NT2/D1 (cell line): ENCODE data around the gene PYDC2.

Source experiments
- DNase-seq: peaks from one replicate; pipeline ENCODE4 v3.0.0-alpha.2; 2011; ENCODE audit warnings: low read depth, low spot score
- H3K27me3 ChIP-seq: 2 replicates; pipeline ENCODE4 v1.6.0; 2011; ENCODE audit warnings: mild to moderate bottlenecking; ENCODE audit not compliant: insufficient read length, insufficient read depth
- H3K36me3 ChIP-seq: 2 replicates; pipeline ENCODE4 v1.6.1; 2011; ENCODE audit warnings: mild to moderate bottlenecking, low read length, mixed read lengths; ENCODE audit not compliant: insufficient read depth, insufficient read length
- H3K4me1 ChIP-seq: 2 replicates; pipeline ENCODE4 v1.5.1; 2011; ENCODE audit not compliant: insufficient read depth, insufficient read length
- H3K4me3 ChIP-seq: 2 replicates; pipeline ENCODE4 v1.5.1; 2011; ENCODE audit warnings: low read depth; ENCODE audit not compliant: insufficient read length
- H3K9ac ChIP-seq: 2 replicates; pipeline ENCODE4 v1.6.0; 2011; ENCODE audit warnings: low read depth; ENCODE audit not compliant: insufficient read length
- H3K9me3 ChIP-seq: 2 replicates; pipeline ENCODE4 v1.5.1; 2011; ENCODE audit warnings: mild to moderate bottlenecking, low read length; ENCODE audit not compliant: insufficient read depth
- SUZ12 ChIP-seq: IDR thresholded peaks from 2 replicates; pipeline ENCODE4 v1.6.1; 2011; ENCODE audit not compliant: insufficient read length, insufficient read depth; ENCODE audit errors: extremely low read depth
- YY1 ChIP-seq: IDR thresholded peaks from 2 replicates; pipeline ENCODE4 v1.6.1; 2011; ENCODE audit not compliant: insufficient read length, insufficient read depth
- ZNF274 ChIP-seq: IDR thresholded peaks from 2 replicates; pipeline ENCODE4 v1.6.1; 2011; ENCODE audit warnings: mild to moderate bottlenecking, low read depth, low read length

PYDC2 gene

DNA sequence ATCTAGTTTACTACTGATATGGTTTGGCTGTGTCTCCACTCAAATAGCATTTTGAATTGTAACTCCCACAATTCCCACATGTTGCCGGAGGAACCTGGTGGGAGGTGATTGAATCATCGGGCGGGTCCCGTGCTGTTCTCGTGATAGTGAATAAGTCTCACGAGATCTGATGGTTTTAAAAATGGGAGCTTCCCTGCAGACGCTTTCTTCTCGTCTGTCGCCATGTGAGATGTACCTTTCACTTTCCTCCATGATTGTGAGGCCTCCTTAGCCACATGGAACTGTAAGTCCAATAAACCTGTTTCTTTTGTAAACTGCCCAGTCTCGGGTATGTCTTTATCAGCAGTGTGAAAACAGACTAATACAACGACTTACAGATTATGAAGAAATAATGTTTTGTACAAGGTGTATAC is 35.6 kb upstream of the PYDC2 start:
- no peak overlapping the region for H3K4me3 ChIP-seq
- H3K36me3 ChIP-seq = no peaks in the 10 kb centered on the region
- TF ChIP-seq ZNF274 (no peak), SUZ12 (no peak)
- H3K27me3 ChIP-seq = no peaks in the 10 kb centered on the region
- no peaks in the 10 kb centered on the region for H3K4me1 ChIP-seq
- no peak for DNase-seq
- no peaks in the 10 kb centered on the region for H3K9me3 ChIP-seq
- no peak overlapping the region for H3K9ac ChIP-seq

DNA sequence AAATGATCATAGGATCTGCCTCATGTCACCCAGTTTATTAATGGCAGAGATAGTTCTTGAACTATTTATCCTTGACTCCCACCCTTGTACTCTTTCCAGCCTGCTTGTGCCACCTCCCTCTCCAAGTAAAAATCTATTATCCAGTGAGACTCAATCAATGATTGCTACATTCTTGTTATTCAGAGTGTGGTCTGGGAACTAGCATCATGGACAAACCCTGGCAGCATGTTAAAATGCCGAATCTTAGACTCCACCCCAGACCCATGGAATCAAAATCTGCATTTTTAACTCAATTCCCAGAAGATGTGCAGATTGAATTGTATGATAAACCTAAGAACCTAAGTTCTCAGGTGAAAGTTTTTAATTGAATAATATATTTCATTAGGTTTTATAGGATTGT is 34.7 kb upstream of the PYDC2 start:
- H3K27me3 ChIP-seq = no peaks in the 10 kb centered on the region
- no peak for DNase-seq
- no peaks in the 10 kb centered on the region for H3K9me3 ChIP-seq
- no peaks in the 10 kb centered on the region for H3K4me1 ChIP-seq
- no peak for TF ChIP-seq YY1
- TF ChIP-seq ZNF274 = no peak
- no peak for TF ChIP-seq SUZ12
- H3K36me3 ChIP-seq = no peaks in the 10 kb centered on the region
- no peak overlapping the region for H3K4me3 ChIP-seq
- no peak overlapping the region for H3K9ac ChIP-seq

DNA sequence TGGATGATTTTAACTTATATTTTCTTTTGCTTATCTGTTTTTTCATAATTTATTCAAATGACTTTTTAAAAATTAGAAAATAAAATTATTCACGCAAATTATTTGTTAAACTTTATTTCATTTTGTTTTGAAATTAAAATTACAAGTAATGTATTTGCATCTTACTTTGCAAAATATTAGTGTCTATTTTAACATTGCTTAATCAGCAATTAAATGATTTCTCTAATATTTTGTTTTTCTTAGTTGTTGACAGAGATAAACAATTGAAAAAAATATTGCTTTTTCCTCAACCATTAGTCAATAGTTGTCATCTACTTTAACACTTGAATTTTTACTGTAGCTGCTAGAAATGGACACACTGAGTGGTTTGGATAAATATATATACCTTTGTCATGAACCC is 32.8 kb upstream of the PYDC2 start:
- DNase-seq = no peak
- no peaks in the 10 kb centered on the region for H3K27me3 ChIP-seq
- H3K36me3 ChIP-seq = no peaks in the 10 kb centered on the region
- no peaks in the 10 kb centered on the region for H3K4me1 ChIP-seq
- no peak overlapping the region for H3K9ac ChIP-seq
- no peak for TF ChIP-seq ZNF274
- TF ChIP-seq SUZ12 = no peak
- no peak for TF ChIP-seq YY1
- H3K4me3 ChIP-seq = no peak overlapping the region
- no peaks in the 10 kb centered on the region for H3K9me3 ChIP-seq

DNA sequence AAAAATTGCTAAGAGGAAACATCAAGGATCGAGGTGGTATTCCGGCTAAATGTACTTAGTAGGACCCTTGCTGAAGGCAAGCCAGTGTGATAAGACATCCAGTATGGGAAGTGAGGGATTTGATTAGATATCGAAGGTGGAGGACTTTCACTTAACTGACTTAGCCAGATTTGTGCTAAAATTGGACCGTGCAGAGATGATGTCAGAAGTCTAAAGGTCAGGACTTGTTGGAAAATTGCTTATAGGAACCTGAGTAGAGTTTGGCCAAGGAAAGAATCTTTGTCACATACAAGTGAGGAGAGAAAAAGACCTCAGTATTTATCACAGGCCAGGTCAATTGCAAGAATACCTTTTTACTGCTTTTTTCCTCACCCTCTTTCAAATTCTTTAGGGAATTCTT is 30.9 kb upstream of the PYDC2 start:
- Histone ChIP-seq H3K36me3 (no peaks in the 10 kb centered on the region), H3K9me3 (no peaks in the 10 kb centered on the region), H3K4me3 (no peak overlapping the region), H3K27me3 (no peaks in the 10 kb centered on the region), H3K9ac (no peak overlapping the region), H3K4me1 (no peaks in the 10 kb centered on the region)
- no peak for DNase-seq
- no peak for TF ChIP-seq YY1
- TF ChIP-seq ZNF274 = no peak
- TF ChIP-seq SUZ12 = no peak

DNA sequence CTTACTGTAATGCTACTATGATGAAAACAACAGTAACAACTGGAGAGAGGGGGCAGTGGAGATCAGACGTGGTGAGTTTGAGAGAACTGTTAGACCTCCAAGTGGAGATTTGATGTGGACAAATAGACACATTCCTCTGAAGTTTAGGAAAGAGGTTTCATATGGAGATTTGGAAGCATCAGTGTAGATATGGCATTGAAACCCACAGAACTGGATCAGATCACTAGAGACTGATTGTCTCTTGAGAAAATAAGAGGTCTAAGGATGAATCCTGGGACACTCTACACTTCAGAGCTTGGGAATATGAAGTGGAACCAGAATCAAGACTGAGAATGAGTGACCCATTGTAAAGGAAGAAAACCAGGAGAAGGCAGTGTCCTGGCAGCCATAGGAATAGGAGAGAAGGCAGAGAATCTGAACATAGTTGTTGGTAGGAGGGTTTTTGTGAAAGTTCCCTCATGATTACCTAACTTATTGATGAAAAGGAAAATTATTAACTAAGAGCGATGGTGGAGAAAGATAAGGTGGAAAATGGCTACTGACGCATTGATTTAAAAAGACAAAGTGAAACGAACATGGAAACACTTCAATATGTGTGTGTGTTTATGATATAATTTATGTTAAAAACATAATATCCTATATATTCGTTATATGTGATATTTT is 29.7 kb upstream of the PYDC2 start:
- no peak overlapping the region for H3K9ac ChIP-seq
- no peaks in the 10 kb centered on the region for H3K36me3 ChIP-seq
- no peak overlapping the region for H3K4me3 ChIP-seq
- DNase-seq = no peak
- no peaks in the 10 kb centered on the region for H3K9me3 ChIP-seq
- no peaks in the 10 kb centered on the region for H3K4me1 ChIP-seq
- no peaks in the 10 kb centered on the region for H3K27me3 ChIP-seq
- TF ChIP-seq YY1 = no peak
- TF ChIP-seq SUZ12 = no peak
- no peak for TF ChIP-seq ZNF274

DNA sequence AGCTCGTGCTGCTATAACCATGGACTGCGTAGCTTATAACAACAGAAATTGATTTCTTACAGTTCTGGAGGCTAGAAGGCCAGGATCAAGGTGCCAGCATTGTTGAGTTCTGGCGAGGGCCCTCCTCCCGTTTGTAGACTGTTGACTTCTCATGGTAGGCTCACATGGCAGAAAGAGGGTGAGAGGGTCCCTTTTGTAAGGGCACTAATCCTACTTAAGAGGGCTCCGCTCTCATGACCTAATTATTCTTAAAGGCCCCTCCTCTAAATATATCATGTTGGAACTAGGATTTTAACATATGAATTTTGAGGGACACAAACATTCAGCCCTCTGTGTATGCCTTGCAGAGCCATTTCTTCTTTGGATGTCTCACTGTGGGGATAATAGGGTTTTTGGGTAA is 28.8 kb upstream of the PYDC2 start:
- Histone ChIP-seq H3K9ac (no peak overlapping the region), H3K36me3 (no peaks in the 10 kb centered on the region), H3K27me3 (no peaks in the 10 kb centered on the region), H3K4me1 (no peaks in the 10 kb centered on the region), H3K4me3 (no peak overlapping the region), H3K9me3 (no peaks in the 10 kb centered on the region)
- no peak for TF ChIP-seq SUZ12
- no peak for TF ChIP-seq YY1
- TF ChIP-seq ZNF274 = no peak
- no peak for DNase-seq

DNA sequence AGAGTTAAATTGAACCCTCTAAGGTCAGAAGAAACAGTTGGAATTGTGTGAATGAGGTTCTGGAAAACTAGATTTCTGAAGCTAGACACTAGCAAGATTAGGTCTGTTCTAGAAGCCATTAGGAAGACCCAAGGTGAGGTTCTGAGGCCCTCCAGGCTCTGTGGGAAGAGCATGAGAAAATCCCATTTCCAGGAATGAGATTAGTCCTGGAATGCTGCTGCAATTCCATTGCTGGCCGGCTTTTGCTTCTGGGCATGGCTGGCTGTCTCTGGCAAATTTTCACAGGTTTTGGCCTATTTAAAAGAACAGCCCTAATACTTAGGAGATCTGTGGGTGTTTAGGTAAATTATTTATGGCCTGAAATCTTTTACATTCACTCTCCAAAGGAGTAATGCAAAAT is 26.9 kb upstream of the PYDC2 start:
- Histone ChIP-seq H3K9ac (no peak overlapping the region), H3K36me3 (no peaks in the 10 kb centered on the region), H3K27me3 (no peaks in the 10 kb centered on the region), H3K9me3 (no peaks in the 10 kb centered on the region), H3K4me3 (no peak overlapping the region), H3K4me1 (no peaks in the 10 kb centered on the region)
- TF ChIP-seq ZNF274 = no peak
- no peak for TF ChIP-seq YY1
- TF ChIP-seq SUZ12 = no peak
- DNase-seq = no peak

DNA sequence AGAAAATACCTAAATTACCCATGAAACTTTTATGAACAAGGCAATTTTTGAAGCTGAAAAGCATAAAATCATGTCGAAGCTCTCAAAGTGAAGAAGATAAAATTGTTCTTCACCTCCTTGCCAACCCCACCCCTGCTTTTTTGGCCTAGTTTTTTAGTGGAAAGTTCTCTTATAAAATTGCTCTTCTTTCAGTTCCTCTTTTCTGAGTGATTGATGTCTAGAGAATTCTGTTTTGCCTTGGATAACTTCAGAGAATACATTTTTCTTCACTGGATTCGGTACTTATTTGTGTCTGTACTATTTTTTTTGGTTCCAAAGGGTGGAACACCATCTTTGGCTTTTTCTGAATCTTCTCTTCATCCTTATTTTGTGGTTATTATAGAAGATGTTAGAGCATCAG is 25.0 kb upstream of the PYDC2 start:
- no peak for DNase-seq

More for the DNA sequence above, 25.0 kb upstream of the PYDC2 start:
- Histone ChIP-seq H3K4me1 (no peaks in the 10 kb centered on the region), H3K36me3 (no peaks in the 10 kb centered on the region), H3K4me3 (no peak overlapping the region), H3K27me3 (no peaks in the 10 kb centered on the region), H3K9me3 (no peaks in the 10 kb centered on the region), H3K9ac (no peak overlapping the region)
- no peak for TF ChIP-seq YY1
- TF ChIP-seq SUZ12 = no peak
- TF ChIP-seq ZNF274 = no peak
